Measurements from ENCODE around the gene JPH4. TPM values are rescaled to one million over a fixed set of nuclear protein-coding genes. Genes with fewer than 3 reads are reported as not detected.

The JPH4 gene
- total RNA-seq, 1 donor from 2014 or later = not detected

DNA sequence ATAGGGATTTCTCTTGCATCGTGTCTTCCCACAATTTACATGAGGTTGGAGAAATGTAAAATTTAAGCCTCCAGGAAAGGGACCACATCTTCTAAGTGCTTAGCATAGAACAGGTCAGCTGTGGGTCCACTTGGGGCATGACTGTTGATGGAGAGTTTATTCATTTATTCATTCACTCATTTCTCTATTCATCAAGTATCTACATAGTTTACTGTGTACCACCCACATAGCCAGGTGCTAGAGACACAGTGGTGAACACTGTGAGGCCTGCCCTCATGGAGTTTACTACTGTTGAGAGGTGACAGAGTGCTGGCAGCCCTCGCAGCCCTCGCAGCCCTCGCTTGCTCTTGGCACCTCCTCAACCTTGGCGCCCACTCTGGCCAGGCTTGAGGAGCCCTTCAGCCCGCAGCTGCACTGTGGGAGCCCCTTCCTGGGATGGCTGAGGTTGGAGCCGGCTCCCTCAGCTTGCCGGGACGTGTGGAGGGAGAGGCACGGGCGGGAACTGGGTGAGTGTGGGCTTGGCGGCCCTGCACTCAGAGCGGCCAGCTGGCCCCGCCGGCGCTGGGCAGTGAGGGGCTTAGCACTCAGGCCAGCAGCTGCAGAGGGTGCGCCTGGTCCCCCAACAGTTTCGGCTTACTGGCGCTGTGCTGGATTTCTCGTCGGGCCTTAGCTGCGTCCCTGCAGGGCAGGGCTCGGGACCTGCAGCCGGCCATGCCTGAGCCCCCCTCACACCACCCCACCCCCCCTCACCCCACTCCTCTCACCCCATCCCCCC is 1.7 kb upstream of the JPH4 start:
- DNase-seq (ENCODE audit: low read depth) = no peak

DNA sequence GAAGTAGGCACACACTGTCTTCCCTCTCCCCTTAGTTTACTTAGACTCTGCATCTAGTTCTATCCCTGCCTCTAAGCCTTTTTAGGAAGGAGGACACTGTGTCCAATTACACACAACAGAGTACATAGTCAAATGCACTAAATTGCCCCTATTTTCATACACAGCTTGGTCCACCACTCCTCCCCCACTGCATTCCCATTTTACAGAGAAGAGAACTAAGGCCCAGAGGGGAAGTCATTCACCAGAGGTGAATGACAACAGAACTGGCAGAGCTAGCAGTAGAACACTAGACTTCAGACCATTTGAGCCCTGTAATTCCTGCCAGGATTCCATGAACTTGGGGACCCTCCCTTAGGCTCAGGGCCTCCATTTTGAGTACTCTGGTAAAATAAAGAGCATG is 1.1 kb upstream of the JPH4 start:
- DNase-seq (ENCODE audit: low read depth) = no peak

DNA sequence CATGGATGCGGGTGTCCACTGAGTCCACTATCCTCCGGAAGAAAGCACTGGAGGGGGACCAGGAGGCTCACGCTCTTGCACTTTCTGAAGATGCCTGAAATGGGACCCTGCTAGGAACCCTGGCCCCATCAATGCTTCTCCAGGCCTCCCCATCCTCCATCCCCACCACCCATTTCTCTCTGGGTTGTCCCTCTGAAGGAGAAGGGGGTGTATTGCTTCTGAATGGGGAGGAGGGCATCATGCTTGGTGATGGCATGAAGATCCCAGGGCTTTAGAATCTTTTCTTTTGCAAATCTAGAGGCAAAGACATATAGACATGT is 681 bp upstream of the JPH4 start:
- no peak for DNase-seq (ENCODE audit: low read depth)

DNA sequence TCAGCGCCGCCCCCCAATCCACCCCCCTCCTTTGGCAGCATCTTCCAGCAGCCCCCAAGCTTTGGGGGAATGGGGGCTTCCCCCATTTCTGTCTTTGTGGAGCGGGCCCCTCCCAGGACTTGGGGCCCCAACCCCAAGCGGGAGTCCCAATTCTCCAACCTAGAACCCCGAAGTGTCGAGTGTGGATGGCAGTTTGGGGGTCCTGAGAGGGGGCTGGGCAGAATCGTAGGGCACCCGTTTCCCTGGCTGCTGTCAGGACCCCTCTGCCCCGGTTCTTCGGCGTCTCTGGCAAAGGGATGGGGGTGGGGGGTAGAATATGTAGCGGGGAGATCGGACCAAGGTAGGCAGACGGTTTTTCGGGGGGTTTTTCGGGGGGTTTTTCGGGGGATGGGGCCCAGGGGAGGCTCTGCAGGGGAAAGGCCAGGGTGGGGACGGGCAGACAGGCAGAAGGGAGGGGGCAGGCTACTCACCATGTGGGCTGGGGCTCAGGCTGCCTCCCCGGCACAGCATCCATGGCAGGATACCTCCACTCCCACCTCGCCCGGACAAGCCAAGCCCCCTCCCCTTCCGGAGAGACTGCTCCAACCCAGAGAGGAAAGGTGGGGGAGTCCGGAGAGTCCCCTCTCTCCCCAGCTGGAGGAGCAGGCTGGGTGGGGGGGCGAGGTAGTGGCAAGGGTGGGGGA is 739 bp downstream of the JPH4 start:
- DNase-seq (ENCODE audit: low read depth) = no peak

DNA sequence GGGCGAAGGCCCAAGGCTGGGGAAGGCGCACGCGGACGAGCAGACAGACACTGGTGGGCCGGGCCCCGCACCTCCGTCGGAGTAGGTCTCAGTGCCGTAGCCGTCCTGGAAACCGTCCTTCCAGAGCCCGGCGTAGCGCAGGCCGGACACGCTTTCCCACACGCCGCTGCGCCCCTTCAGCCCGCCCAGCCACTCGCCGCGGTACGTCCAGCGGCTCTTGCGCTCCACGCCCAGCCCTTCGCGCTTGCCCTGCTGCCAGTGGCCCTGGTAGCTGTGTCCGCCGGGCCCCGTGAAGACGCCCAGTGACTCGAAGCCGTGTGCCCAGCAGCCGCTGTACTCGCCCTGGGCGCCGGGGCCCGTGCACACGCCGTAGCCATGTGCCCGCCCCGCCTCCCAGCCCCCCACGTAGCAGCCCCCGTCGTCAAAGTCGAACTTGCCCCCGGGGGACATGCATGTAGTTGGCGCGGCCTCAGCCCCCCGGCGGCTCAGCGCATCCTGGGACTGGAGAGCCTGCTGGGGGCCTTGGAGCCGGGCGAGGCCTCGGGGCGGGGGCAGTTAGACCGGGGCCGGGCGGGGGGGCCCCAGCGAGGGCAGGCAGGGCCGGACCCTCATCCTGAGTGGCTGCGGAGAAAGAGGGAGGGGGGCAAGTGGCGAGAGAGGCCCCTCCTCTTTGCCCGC is 1.4 kb downstream of the JPH4 start:
- DNase-seq (ENCODE audit: low read depth) = no peak

DNA sequence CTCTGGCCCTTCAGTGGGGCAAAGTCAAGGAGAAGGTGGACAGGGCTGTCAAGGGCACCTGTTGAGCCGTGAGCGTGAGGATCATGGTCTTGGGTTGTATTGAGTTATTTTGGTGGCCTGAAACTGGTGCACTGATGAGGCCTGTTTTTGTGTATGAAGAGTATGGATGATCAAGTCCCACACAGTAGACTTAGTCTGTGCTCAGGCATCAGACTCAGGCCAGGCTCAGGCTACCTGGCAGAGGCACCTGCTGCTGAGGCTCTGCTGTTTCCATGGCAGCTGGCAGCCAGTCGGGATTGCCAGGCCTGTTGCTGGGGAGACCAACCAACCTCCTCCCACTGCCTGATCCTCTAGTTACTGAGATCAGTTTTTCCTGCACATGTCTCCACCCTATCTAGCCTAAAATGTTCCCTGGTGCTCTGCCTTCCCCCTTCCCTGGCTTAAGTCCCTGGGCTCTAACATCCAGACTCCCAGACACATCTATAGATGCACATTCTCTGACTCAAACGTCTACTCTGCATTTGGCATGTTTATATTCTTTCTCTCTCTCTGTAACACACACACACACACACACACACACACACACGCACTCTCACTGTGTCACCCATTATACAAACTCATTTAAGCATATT is 5.1 kb downstream of the JPH4 start:
- DNase-seq (ENCODE audit: low read depth) = no peak

DNA sequence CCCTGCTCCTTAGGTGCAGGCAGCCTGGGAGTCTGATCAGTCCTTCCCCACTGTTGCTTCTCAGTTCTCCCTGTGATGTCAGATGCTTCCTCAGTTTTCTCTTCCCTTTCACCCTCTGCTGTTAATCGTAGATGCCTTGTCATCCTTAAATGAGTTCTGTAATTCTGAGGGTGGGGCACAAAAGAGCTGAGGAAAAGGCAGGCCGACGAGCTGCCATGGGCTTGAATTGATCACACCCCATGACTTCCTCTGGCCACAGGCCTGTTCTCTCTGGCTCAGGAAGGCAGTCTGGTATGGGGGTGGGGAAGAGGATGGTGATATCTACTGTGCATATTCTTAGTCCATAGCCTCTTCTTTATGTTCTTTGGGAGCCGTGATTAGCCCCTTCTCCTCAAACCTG is 5.8 kb downstream of the JPH4 start:
- DNase-seq (ENCODE audit: low read depth) = no peak

DNA sequence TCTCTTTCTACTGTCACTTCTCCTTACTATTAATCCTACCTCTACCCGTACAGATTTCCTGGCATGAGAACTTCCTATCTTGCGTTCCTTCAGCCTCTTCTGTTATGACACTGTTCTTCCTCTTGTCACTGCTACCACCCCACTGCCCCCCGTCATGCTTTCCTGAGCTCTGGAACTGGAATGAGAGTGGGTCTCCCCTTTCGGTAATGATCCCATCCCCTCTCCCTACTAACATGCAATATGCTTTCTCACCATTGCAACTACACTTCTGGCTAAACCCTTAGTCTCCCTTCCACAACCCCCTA is 6.1 kb downstream of the JPH4 start:
- DNase-seq (ENCODE audit: low read depth) = no peak

DNA sequence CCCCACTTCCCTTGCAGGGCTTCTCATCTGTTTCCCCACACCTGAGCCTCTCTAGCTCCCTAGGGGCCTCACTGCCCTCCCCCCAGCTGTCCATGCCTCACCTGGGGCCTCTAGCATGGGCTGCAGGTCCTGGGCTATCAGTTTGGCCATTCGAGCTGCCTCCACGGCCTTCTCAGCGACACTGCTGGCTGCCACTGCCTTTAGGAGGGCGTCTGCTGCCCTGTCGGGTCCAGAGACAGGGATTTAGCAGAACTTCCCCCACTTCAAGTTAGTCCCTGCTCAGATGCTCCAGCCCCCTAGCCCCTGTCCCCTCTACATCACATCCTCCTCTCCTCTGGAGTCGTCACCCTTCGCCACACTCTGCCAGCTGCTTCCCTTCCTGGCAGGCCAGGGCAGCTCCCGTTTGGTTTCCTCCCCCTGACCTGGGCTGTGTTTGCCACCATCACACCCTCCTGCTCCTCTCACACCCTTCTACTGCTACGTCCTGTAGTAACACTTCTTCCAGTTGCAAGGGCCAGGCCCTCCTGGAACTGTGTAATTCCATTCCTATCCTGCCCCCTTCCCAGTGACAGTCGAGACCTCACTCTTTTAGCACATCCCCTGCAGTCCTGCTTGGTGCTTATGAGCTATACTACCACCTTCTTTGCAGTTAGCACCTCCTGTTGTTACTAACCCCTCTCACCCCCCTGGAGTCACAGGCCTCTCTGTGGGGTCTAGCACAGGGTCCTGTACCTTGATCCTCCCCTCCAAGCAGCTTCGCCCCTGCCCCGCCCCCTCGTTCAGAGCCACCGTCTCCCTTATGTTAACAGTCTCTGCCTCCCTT is 6.7 kb downstream of the JPH4 start:
- no peak for DNase-seq (ENCODE audit: low read depth)

DNA sequence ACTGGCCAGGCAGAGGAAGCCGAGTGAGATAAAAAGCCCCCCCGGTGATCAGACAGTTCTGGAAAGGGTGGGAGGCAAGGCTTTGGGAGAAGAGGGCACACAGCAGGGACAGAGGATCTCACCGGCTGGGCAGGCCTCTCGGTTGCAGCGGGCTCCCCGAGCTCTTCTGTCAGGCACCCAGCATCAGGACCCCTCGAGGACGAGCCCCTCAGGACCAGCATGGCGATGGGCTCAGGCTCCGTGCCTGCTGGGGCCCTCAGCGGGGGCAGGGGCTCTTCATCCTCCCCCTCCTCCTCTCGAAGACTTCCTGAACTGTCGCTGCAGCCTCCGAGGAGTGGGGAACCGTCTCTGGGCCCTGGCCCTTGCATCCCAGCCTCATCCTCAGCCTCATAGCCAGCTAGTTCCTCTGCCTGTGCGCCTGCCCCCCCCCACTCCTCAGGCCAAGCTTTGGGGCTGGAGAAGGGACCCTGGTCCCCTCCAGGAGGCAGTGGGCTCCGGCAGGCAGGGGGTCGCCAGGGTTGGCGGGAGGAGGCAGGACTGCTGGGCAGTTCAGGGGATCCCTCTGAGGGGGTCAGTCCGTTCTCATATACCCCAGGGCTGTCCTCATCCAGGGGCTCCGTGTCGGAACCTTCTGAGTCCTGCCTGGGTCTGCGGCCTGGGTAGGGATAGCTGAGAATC is 7.6 kb downstream of the JPH4 start:
- no peak for DNase-seq (ENCODE audit: low read depth)

DNA sequence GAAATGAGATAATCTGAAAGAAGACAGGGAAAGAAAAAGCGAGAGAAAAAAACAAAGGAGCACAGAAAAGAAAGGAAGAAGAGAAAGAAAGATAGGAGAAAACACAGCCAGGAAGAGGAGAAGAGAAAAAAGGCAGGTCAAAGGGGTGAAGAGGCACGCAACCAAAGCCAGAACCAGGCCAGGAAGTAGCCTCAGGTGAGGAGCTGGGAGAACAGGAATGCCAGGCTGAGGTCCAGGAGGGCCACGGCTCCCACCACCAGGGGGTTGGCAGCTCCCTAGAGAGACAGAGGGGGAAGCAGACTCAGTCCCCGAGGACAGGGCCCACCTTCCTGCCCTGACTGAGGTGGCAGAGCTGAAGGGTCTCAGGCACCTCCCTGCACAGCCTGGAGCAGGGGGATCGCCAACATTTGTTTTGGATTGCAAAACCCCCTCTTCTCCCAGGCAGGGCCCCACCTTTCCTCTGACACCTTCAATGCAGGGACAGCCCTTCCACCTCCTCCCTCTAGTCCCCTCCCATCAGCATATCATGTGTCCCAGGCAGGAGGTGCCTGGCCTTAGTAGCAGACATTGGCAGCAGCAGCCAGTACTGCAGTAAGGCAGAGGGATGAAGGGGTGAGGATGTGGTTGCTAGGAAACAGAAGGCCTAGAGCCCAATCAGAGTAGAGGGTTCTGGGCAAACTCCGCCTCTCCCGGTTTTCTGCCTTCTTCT is 9.0 kb downstream of the JPH4 start:
- DNase-seq (ENCODE audit: low read depth) = no peak

DNA sequence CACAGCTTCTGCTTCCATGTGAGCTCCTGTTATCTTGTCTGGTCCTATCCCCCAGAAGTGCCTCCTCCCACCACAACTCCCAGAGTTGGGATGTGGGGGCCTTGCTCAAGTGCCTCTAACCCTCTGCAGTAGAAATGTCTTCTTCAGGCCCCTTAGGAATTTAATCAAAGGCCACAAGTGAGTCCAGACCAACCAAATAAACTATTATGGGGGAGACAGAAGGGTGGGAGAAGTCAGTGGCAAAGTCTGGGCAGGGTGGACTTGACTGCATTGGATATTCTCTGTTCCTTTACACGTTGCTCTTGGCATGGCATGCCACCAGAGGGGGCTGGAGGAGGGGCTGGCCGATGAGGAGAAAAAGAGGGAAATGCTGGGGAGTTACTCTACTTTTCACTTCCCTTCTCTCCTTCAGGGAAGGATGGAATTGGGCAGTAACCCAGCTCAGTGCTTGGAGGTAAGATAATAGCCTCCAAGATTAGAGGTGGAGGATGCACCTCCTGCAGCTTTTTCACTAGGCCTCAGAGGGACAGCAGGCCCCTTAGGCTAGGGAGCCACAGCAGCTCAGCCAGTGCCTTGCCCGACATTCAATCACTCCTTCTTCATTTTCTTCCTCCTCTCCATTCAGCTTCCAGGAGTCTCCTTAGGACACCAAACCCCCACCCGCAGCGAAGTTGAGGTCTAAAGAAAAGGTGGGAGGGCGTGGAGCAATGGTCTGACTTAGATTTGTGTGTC is 9.8 kb downstream of the JPH4 start:
- DNase-seq (ENCODE audit: low read depth) = no peak

DNA sequence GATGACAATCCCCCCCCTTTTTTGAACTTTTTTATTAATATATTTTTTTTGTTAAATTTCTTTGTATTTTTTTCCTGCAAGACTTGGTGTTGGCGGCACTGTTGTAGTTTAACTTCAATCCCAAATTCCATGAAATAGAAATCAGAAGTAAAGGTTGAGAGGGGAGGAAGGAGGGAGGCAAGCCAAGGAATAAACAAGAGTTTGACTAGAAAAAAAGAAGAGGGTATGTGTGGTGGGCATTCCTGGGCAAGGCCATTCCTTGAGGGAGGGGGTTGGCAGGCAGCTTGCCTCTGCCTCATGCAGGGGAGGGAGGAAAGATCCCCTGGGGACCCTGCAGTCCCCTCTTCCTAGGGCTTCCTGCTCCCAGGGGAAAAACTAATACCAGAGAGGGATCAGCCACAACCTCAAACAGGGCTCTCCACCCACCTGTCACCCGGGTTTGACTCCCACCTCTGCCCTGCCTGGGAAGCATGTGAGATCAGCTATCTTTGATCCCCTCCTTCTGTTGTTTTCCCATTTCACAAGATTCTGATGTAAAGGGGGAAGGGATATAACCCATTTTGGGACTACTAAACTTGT is 10.5 kb downstream of the JPH4 start:
- DNase-seq (ENCODE audit: low read depth) = no peak

DNA sequence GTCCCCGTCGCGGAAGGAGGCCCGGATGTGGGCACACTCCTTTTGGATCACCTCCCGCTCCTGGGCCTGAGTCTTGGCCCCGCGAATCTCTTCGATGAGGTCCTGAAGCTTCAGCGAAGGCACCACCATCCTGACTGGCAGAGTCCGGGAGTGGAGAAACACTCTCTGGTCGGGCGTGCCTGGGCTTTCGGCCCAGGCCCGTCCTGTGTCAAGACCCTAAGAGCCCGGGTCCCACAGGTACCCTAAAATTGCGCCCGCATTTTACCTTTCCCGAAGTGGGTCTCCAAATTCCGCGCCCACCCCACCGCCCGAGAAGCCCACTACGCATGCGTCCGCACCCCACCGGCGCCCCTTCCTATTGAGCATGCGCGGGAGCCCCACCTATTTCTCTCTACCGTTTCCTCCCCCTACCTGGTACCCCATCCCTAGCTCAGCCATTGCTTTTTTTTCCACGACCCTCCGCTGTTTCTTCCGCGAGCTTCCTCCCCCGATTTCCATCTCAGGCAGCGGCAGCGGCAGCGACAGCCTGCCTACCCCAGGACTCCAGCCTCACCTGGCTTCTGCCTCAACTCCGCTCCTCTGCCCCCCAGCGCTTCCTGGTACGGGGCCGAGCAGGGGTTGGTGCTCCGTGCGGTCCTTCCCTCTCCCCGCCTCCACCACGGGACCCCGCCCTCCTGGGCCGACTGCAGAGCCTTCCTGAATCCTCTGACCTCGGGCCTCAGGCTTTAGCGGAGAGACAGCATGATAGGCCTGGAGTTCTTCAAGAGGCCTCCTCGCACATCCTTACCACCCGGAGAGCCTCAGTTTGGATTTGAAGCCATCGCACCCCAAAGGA is 11.2 kb downstream of the JPH4 start, which contains the start of gene AP1G2:
Gene AP1G2 (minus strand): TSS at position 606 of the 835 bp plus-strand sequence. CDS start 477 bp downstream, at position 129.
- DNase-seq (ENCODE audit: low read depth) = peak; percentile 65

DNA sequence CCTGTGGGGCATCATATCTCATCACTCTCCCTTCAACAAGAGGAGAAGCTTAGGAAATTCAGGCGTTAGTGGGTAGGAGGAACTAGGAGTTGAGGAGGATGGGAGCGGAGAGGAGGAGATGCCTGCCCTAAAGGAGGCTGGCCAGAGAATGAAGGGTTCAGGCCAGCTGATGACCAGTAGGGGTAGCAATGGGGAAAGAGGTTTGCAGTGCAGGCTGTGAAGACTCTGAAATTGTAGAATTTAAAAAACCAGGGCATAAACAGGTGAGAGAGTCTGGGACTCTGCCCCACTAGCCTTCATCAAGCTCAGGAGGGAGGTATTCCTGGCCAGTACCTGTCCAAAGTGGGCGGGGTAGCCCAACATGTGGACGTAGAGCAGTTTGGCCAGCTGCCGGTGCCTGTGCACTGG is 11.8 kb downstream of the JPH4 start:
- DNase-seq (ENCODE audit: low read depth) = no peak

DNA sequence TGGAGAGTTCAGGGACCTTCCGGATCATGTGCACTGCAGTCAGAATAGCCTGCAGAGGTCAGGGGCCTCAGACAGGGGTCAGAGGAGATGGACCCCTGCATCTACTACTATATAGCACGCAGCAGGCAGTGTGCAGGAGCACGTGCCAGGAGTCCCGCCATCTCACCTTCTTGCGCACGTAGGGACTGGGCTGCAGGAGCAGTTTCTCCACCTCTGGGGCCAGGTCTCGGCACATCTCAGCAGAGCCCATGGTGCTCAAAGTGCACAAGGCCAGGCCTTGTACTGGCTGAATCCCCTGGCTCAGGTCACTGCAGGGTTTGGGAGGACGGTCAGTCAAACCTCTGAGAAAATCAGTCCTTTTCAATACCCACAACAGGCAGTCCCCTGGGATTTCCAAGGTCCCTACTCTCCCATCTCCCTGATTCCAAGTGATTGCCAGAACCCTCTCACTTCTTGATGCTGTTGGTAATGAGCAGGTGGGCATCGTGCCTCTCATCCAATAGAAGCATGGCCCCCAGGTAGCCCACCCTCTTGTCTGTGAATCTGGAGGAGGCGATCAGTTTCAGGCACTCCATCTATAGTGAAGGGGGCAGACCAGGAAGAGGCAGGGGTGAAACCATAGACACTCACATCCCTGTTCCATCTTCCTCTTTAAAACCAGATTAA is 12.3 kb downstream of the JPH4 start:
- no peak for DNase-seq (ENCODE audit: low read depth)

DNA sequence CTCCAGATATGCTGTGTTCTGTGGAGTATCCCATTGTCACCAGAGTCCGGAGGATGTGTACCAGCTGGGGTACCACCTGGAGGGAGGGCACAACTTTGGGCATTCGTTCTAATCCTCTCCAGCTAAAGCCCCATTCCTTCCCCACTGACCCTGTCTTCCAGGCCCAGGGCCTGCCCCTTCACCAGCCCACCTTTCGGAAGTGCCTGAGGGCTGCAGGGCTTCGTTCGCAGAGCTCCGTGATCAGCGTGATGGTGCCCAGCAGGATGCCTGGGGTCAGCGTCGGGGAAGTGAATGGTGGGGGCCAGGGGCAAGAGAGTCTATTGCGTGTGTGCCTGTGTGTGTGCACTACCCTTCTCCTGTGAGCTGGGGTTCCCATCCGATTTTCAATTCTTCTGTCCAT is 13.0 kb downstream of the JPH4 start:
- DNase-seq (ENCODE audit: low read depth) = no peak

DNA sequence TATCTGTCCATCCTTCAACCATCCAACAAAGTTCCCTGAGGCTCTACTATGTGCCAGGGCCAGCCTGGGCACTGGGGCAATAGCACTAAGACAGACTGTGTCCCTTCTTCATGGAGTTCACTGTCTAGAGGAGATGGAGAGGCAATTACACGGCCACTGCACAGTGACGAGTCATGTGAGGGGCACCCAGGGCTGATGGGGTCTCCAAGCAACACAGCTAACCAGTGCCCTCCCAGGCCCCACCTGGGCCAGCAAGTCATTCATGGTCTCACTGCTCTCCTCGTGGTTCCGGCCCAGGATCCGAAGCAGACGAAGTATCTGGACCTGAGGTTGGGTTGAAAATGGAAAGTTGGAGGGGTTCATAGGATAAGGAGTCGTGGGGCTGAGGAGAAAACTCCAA is 13.7 kb downstream of the JPH4 start:
- no peak for DNase-seq (ENCODE audit: low read depth)
